A673 (cell line): ENCODE measurements around the gene NEUROG3. TPM values are rescaled to one million over a fixed set of nuclear protein-coding genes. Genes with fewer than 3 reads are reported as not detected.

Experiments
- BruUV-seq: library from RNA; stranded (reverse); fragments of 400-500 nt; replicated peaks from 2 replicates; lab custom pipeline; 2021; lab: Mats Ljungman, UMichigan
- CTCF ChIA-PET: fragments of 300-600 bp; sonication (Branson Sonifier 250); formaldehyde crosslinking; loops from one replicate; lab custom pipeline; 2022; ENCODE audit warnings: antibody characterized with exemption; lab: Charles Lee
- POLR2A ChIA-PET: fragments of 300-600 bp; sonication (Branson Sonifier 250); formaldehyde crosslinking; loops from one replicate; lab custom pipeline; 2022; ENCODE audit warnings: antibody characterized with exemption; ENCODE audit not compliant: low non-redundant PET; lab: Charles Lee
- DNase-seq: peaks from one replicate; pipeline ENCODE4 v3.0.0-alpha.2; 2015; ENCODE audit warnings: low spot score
- H3K27ac ChIP-seq: fragments of 200-600 bp; sonication (generic); 2 replicates; pipeline ENCODE4 v1.5.1; 2016; ENCODE audit warnings: mixed run types, low read depth, mild to moderate bottlenecking, mixed read lengths, antibody characterized with exemption, low read length; ENCODE audit not compliant: poor library complexity, severe bottlenecking
- H3K27me3 ChIP-seq: fragments of 200-600 bp; sonication (generic); replicated peaks from 2 replicates; pipeline ENCODE4 v1.6.1; 2017; ENCODE audit warnings: mixed run types, low read depth, mild to moderate bottlenecking, mixed read lengths, antibody characterized with exemption, low read length; ENCODE audit not compliant: insufficient read depth, poor library complexity
- H3K36me3 ChIP-seq: fragments of 200-600 bp; sonication (generic); 2 replicates; pipeline ENCODE4 v1.6.1; 2016; ENCODE audit warnings: mixed run types, mild to moderate bottlenecking, mixed read lengths, antibody characterized with exemption, low read length; ENCODE audit not compliant: insufficient read depth, poor library complexity, severe bottlenecking
- H3K4me1 ChIP-seq: fragments of 200-600 bp; sonication (generic); 2 replicates; pipeline ENCODE4 v1.6.1; 2017; ENCODE audit warnings: mixed run types, mild to moderate bottlenecking, mixed read lengths, antibody characterized with exemption, low read length; ENCODE audit not compliant: insufficient read depth, poor library complexity, severe bottlenecking
- H3K4me3 ChIP-seq: fragments of 200-600 bp; sonication (generic); 2 replicates; pipeline ENCODE4 v1.5.1; 2016; ENCODE audit warnings: low read depth, mixed run types, mild to moderate bottlenecking, mixed read lengths, low read length; ENCODE audit not compliant: poor library complexity, severe bottlenecking
- H3K9me3 ChIP-seq: fragments of 200-600 bp; sonication (generic); 2 replicates; pipeline ENCODE4 v1.6.1; 2016; ENCODE audit warnings: mixed run types, low read depth, mild to moderate bottlenecking, mixed read lengths, antibody characterized with exemption, low read length; ENCODE audit not compliant: poor library complexity, severe bottlenecking
- CTCF ChIP-seq: fragments of 300-800, 200-600 bp; sonication (generic); conservative IDR thresholded peaks from 2 replicates; pipeline ENCODE4 v1.5.1; 2017; ENCODE audit warnings: low read depth, mild to moderate bottlenecking, antibody characterized with exemption, low read length, moderate library complexity, mixed read lengths
- EZH2 ChIP-seq: fragments of 200-600 bp; sonication (generic); IDR thresholded peaks from 2 replicates; pipeline ENCODE4 v1.6.1; 2017; ENCODE audit warnings: borderline replicate concordance, low read depth, mild to moderate bottlenecking, mixed read lengths, antibody characterized with exemption, low read length; ENCODE audit not compliant: poor library complexity, severe bottlenecking
- intact Hi-C: fragments of 100-400 bp; cut with micrococcal nuclease; formaldehyde crosslinking; loops from one replicate; pipeline ENCODE4 v1.10.0; 2022; ENCODE audit not compliant: unreplicated experiment
- total RNA-seq: library from RNA; stranded (reverse); gene quantifications from 2 replicates; pipeline ENCODE4 v1.2.3, GENCODE V29; 2021

NEUROG3 gene
- total RNA-seq, 1 experiment from 2014 or later: not detected

GRCh38 chr10:69576334-69577011 is 3.3 kb upstream of the NEUROG3 start:
- Histone ChIP-seq H3K27me3 (peaks cover 99% of the 10 kb centered on the region), H3K9me3 (no peaks in the 10 kb centered on the region), H3K27ac (no peak overlapping the region), H3K36me3 (no peaks in the 10 kb centered on the region), H3K4me3 (no peak overlapping the region), H3K4me1 (no peaks in the 10 kb centered on the region)
- ChIA-PET CTCF (no interaction called here), POLR2A (no interaction called here)
- intact Hi-C loops: no loop called here
- no peak for DNase-seq
- TF ChIP-seq EZH2: no peak
- TF ChIP-seq CTCF: no peak
- BruUV-seq: no TSS peak

- ChIA-PET CTCF (no interaction called here), POLR2A (no interaction called here)
- BruUV-seq: no TSS peak
- no peak for DNase-seq
- no peaks in the 10 kb centered on the region for H3K9me3 ChIP-seq
- TF ChIP-seq CTCF (no peak), EZH2 (no peak)
- no peak overlapping the region for H3K4me3 ChIP-seq
- H3K27me3 ChIP-seq: peaks cover 99% of the 10 kb centered on the region
- H3K27ac ChIP-seq: no peak overlapping the region
- H3K36me3 ChIP-seq: no peaks in the 10 kb centered on the region
- H3K4me1 ChIP-seq: no peaks in the 10 kb centered on the region
- intact Hi-C loops: no loop called here
These were observed 2.0 kb upstream of the NEUROG3 start for GRCh38 chr10:69575164-69575722.

GRCh38 chr10:69574571-69574978 is 1.4 kb upstream of the NEUROG3 start:
- POLR2A ChIA-PET: no interaction called here
- no peak for DNase-seq
- H3K4me3 ChIP-seq: no peak overlapping the region
- H3K4me1 ChIP-seq: no peaks in the 10 kb centered on the region
- no peaks in the 10 kb centered on the region for H3K9me3 ChIP-seq
- BruUV-seq: no TSS peak
- H3K27ac ChIP-seq: no peak overlapping the region
- no peaks in the 10 kb centered on the region for H3K36me3 ChIP-seq
- intact Hi-C loops: no loop called here
- CTCF ChIA-PET: no interaction called here
- TF ChIP-seq CTCF: no peak
- TF ChIP-seq EZH2: no peak
- H3K27me3 ChIP-seq: peaks cover 99% of the 10 kb centered on the region
